NCI-H1105 (cell line): ENCODE data around the gene CRYL1.

Experiments used
- DNase-seq: peaks from one replicate; lab custom pipeline; 2025; lab: John Stamatoyannopoulos, UW

Gene CRYL1

GRCh38 chr13:20422362-20422761 is 103.3 kb downstream of the CRYL1 start:
- DNase-seq, result no peak

DNA sequence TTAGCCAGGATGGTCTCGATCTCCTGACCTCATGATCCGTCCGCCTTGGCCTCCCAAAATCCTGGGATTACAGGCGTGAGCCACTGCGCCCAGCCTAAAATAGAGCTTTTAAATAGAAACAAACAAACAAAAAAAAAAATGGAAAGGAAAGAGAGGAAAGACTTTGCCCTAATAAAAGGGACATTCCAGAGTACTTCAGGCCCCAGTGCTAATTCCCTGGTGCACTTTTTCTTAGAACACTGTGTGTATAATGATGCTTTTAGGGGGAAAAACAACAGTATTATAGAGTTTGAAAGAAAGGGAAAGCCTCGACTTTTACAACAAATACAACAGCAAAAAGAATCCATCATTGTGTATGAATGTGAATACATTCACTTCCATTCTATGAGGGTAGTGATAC is 104.7 kb downstream of the CRYL1 start:
- no peak for DNase-seq

- no peak for DNase-seq
Measured at GRCh38 chr13:20418953-20419352, 106.7 kb downstream of the CRYL1 start.

- no peak for DNase-seq
Measured at GRCh38 chr13:20416223-20416745, 109.4 kb downstream of the CRYL1 start.

- no peak for DNase-seq
Measured at GRCh38 chr13:20415694-20416107, 110.0 kb downstream of the CRYL1 start.

GRCh38 chr13:20415306-20415679 is 110.4 kb downstream of the CRYL1 start:
- no peak for DNase-seq

DNA sequence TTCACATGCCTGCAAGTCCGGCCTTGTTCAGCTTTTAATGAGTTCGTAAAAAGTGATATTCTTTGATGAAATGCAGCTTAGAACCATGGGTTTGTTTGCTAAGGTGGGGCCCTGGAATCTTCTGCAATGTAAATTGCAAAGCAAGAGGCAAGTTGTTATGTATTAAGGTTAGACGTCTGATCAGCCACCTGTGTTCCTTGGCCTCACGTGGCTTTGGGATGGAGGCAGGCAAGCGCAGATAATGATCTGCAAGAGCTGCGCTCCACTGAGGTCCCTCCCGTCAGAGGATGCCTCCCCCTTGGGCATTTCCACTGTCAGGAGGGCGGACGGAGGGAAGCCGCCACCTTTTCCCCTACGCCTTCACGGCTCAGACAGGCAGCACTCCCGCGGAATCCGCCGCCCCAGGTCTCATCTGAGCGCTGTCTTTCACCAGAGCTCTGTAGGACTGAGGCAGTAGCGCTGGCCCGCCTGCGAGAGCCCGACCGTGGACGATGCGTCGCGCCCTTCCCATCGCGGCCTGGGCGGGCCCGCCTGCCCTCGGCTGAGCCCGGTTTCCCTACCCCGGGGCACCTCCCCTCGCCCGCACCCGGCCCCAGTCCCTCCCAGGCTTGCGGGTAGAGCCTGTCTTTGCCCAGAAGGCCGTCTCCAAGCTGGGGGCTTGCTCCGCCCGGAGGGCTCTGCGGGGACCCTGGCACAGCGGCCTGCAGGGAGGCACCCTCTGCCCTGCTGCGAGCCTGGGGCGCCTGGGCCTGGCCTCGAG is 110.9 kb downstream of the CRYL1 start:
- no peak for DNase-seq

DNA sequence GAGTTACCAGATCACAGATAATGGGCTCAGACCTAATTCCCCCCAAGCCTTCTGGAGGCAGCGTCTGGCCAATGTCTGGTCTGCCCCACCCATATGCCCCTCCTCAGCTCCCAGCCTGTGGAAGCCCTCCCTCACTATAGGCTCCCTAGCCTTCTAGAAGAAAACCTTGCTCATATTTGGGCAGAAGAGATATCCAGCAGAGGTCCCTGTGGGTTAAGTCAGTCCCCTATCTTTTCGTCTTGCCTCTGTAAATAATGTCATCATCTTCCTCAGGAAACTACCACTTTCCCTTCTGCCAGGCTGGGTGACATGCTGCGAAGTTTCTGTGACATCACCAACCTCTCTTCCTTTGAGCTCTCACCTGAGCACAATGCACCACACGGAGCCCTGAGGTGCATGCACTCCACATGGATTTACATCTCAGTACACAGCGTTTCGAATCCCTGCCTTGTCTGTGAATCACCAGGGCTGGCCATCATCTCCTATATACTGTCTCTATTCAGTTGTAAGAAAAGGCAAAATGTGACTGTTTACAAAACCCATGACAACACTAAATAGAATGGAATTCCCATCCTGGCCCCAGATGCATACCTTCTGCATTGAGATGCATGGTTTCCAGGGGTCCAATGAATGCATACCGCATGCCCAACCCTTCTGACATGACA is 112.8 kb downstream of the CRYL1 start:
- DNase-seq, result no peak

- no peak for DNase-seq
Measured at GRCh38 chr13:20411638-20412342, 113.9 kb downstream of the CRYL1 start.

- no peak for DNase-seq
Measured at GRCh38 chr13:20410726-20411125, 114.9 kb downstream of the CRYL1 start.

- no peak for DNase-seq
Measured at GRCh38 chr13:20408181-20408580, 117.5 kb downstream of the CRYL1 start.

- DNase-seq, result no peak
Measured at GRCh38 chr13:20407759-20408158, 117.9 kb downstream of the CRYL1 start.

GRCh38 chr13:20405691-20406090 is 120.0 kb downstream of the CRYL1 start:
- no peak for DNase-seq

- no peak for DNase-seq
Measured at GRCh38 chr13:20404488-20405222, 121.0 kb downstream of the CRYL1 start.

- DNase-seq, result no peak
Measured at GRCh38 chr13:20403826-20404225, 121.8 kb downstream of the CRYL1 start.

DNA sequence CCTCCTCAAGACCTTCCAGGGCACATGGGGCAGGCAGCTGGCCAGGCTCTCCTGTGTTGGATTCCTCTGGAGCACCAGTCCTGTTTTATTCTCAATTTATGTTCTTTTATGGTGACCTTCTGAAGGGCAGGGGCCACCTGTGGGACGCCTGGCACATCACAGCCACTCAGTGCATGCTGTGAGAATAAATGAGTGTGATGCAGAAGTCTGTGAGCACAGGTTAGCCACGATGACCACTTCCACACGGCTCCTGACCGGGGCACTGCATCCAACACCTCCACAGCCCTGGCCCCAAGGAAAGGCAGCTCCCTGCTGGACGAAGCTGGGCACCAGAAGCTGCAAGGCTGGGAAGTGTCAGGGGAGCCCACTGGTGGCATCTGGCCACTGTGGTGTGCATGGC is 122.8 kb downstream of the CRYL1 start:
- DNase-seq, result no peak

- no peak for DNase-seq
Measured at GRCh38 chr13:20401931-20402856, 123.5 kb downstream of the CRYL1 start.

DNA sequence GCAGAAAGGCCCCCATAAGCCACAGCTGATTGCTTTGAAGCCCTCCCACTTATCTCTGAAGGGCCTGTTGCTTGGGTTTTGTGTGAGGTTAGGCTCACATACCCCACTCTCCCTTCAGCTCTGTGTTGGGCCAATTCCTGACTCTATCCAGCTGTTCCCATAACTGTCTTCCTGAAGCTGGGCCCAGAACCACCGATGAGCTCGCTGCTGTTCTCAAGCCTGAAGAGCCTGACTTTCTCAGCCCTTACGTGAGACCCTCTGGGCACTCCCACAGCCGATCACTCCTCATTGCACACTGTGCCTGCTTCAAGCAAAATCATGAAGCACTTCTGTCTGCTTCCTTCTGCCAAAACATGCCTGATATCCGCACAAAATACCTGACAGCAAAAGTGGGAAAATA is 124.1 kb downstream of the CRYL1 start:
- no peak for DNase-seq

GRCh38 chr13:20400774-20401173 is 124.9 kb downstream of the CRYL1 start:
- no peak for DNase-seq

DNA sequence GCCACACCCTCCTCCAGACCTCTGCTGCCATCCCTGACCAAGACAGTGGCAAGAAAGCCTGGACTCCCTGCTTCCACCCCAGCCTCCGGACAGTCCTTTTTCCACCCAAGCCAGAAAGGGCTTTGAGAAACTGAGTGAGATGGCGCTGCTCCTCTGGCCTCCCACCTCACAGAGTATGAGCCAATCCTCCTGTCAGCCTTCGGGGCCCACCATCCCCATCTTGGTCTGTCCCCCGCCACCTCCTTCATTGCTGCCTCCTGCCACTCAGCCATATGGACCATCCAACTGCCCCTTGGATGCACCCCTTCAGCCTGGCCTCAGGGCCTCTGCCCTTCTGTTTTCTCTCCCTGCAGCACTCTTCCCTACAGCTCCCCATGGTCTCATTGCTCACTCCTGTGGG is 125.7 kb downstream of the CRYL1 start:
- DNase-seq, result no peak

DNA sequence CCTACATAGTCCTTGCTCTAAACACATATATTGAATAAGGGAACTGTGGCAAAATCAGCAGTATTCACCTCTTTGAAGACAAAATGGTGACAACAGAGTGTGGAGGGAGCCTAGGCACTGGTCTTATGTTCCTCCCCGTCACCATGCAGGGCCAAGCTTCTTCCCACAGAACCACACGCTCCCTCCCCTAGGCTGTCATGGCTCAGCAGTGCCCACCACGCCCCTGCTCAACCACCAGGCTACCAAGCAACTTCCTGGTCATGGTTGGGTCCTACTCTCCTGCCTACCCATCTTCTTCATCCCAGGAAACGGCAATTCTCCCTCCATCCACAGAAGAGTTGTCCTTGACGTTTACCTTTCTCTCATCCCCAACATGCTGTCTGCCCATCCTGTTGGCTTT is 126.1 kb downstream of the CRYL1 start:
- DNase-seq, result no peak
